D721Med (cell line): ENCODE data around the gene PLA2G4E.

ENCODE experiments used
- DNase-seq: peaks from one replicate; pipeline ENCODE4 v3.0.0; 2011; ENCODE audit warnings: low spot score; ENCODE audit not compliant: insufficient read length
- FAIRE-seq: peaks from 2 replicates; lab custom pipeline; 2011; peaks lifted over from hg19 to GRCh38; lab: Jason Lieb, UNC
- CTCF ChIP-seq: IDR thresholded peaks from 2 replicates; pipeline ENCODE4 v1.5.1; 2012; ENCODE audit warnings: mild to moderate bottlenecking, control low read depth; ENCODE audit not compliant: insufficient read depth; ENCODE audit errors: missing control alignments

Gene PLA2G4E

GRCh38 chr15:42009474-42009873 lies 11.4 kb downstream of the PLA2G4E start:
- DNase-seq (no peak), FAIRE-seq (no peak)
- TF ChIP-seq CTCF: no peak

- no peak for DNase-seq
- no peak for TF ChIP-seq CTCF
- no peak for FAIRE-seq
These were observed 11.8 kb downstream of the PLA2G4E start for GRCh38 chr15:42009022-42009421.

GRCh38 chr15:42007386-42007785 lies 13.5 kb downstream of the PLA2G4E start:
- DNase-seq (no peak), FAIRE-seq (no peak)
- no peak for TF ChIP-seq CTCF

GRCh38 chr15:42002333-42002732 lies 18.5 kb downstream of the PLA2G4E start:
- TF ChIP-seq CTCF: no peak
- no peak for FAIRE-seq
- DNase-seq: no peak

GRCh38 chr15:42001236-42001635 lies 19.6 kb downstream of the PLA2G4E start:
- DNase-seq (no peak), FAIRE-seq (no peak)
- no peak for TF ChIP-seq CTCF

- FAIRE-seq: no peak
- no peak for TF ChIP-seq CTCF
- DNase-seq: no peak
These were observed 21.3 kb downstream of the PLA2G4E start for GRCh38 chr15:41999290-42000285.

GRCh38 chr15:41997845-41998244 lies 23.0 kb downstream of the PLA2G4E start:
- FAIRE-seq (no peak), DNase-seq (no peak)
- TF ChIP-seq CTCF: no peak
